Adrenal gland (tissue), 5 donors: ENCODE measurements around the gene DENND5B.

ENCODE experiments used
- CTCF ChIP-seq, 6 experiments: fragments of 450-650 bp in 4 of 6; fragments of 200-600 bp in 2 of 6; sonication (generic) in 1 of 6; IDR thresholded peaks; 1 replicate in 5 of 6; 2 replicates in 1 of 6; pipeline versions ENCODE4 v1.5.1 to v1.8.0; 2016 to 2021; ENCODE audit warnings: antibody characterized with exemption in 6 of 6, mild to moderate bottlenecking in 2 of 6, moderate library complexity in 1 of 6
- POLR2A ChIP-seq, 2 donors: fragments of 450-650 bp; IDR thresholded peaks; one replicate each; pipeline ENCODE4 v1.6.1; 2017; ENCODE audit warnings: antibody characterized with exemption in 2 of 2, mild to moderate bottlenecking in 2 of 2, moderate library complexity in 1 of 2
- donor health status: DM: no; HTN: no; CAD: no.

DNA sequence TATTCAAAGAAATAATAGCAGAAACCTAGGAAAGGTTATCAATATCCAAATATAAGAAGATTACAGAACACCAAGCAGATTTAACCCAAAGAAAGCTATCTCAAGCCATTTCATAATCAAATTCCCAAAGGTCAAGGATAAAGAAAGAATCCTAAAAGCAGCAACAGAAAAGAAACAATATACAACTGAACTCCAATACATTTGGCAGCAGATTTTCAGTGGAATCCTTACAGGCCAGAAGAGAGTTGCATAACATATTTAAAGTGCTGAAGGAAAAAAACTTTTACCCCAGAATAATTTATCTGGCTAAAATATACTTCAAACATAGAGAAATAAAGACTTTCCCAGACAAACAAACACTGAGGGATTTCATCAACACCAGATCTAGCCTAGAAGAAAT lies 54.3 kb downstream of the DENND5B start:
- TF ChIP-seq CTCF (IDR thresholded peaks at IDR 0.05), result no peak
- no peak for TF ChIP-seq POLR2A (IDR thresholded peaks at IDR 0.05)
